IMR-90 (cell line): ENCODE data around the gene TMEM132A. TPM values are rescaled to one million over a fixed set of nuclear protein-coding genes. Genes with fewer than 3 reads are reported as not detected.
A peak's percentile ranks its signal among the peaks of the same experiment; 100 is the strongest.

Experiments
- MAZ ChIP-seq: IDR thresholded peaks from 2 replicates; pipeline ENCODE4 v1.6.1; 2012; ENCODE audit warnings: low read depth, mild to moderate bottlenecking, low read length, improper control_type of control experiment, moderate library complexity, borderline replicate concordance
- POLR2A ChIP-seq: IDR thresholded peaks from 2 replicates; pipeline ENCODE4 v1.6.1; 2012; ENCODE audit warnings: mild to moderate bottlenecking, low read depth, low read length
- polyA plus RNA-seq, 3 experiments: library from polyadenylated mRNA; depleted of rRNA; stranded (reverse); fragments of >200 nt; gene quantifications; 2 replicates each; pipeline ENCODE4 v1.2.3, GENCODE V29; 2012; ENCODE audit warnings: low replicate concordance in 1 of 3
- total RNA-seq: library from RNA; depleted of rRNA; stranded (reverse); fragments of >200 nt; gene quantifications from 2 replicates; pipeline ENCODE4 v1.2.3, GENCODE V29; 2012
- TF ChIP-seq, protein P1 (sequence below): conservative IDR thresholded peaks from 2 replicates; pipeline ENCODE4 v1.5.1; 2012; ENCODE audit warnings: mild to moderate bottlenecking, low read depth, low read length, improper control_type of control experiment
- TF ChIP-seq, protein P2 (sequence below): fragments of 150-350 bp; IDR thresholded peaks from 2 replicates; pipeline ENCODE4 v1.6.1; 2017; ENCODE audit warnings: mild to moderate bottlenecking, antibody characterized with exemption, low read length, low read depth

The TMEM132A gene
- total and polyA plus RNA-seq, 2 of the 4 experiments (the other 2 are of a cell fraction), result 7.7 to 64.2 TPM

DNA sequence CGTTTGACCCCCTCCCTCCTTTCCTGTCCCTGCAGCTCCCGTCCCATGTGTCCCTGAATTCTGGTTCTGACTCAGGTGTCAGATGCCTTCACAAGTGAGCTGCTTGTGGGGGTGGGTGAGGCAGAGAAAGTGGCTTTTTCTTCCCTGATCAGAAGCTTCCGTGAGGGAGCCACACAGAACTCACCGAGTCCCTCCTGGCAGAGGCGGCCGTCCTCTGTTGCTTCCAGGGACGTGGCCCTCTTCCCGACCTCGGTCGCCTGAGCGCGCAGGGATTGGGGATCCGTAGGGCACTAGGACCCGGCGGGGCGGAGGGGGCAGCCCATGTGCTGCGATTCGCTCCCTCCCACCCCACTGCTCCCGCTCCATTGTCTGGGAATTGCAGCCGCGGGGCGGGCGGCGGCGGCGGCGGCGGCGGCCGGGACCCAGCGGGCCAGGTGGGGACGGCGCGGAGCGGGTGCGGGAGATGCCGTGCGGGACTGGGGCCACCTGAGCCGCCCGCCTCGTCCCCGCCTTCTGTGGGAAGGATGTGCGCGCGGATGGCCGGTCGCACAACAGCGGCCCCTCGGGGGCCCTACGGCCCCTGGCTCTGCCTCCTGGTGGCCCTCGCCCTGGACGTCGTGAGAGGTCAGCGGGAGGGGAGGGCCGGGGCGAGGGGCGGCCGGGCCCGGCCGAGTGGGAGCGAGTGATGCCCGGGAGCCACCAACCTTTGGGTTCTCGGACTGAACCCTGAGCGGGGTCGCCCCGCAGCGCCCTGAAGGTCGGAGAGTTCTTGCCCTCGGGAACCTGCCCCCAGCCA is at the start of gene TMEM132A (continued):
- TF ChIP-seq, protein P1, sequence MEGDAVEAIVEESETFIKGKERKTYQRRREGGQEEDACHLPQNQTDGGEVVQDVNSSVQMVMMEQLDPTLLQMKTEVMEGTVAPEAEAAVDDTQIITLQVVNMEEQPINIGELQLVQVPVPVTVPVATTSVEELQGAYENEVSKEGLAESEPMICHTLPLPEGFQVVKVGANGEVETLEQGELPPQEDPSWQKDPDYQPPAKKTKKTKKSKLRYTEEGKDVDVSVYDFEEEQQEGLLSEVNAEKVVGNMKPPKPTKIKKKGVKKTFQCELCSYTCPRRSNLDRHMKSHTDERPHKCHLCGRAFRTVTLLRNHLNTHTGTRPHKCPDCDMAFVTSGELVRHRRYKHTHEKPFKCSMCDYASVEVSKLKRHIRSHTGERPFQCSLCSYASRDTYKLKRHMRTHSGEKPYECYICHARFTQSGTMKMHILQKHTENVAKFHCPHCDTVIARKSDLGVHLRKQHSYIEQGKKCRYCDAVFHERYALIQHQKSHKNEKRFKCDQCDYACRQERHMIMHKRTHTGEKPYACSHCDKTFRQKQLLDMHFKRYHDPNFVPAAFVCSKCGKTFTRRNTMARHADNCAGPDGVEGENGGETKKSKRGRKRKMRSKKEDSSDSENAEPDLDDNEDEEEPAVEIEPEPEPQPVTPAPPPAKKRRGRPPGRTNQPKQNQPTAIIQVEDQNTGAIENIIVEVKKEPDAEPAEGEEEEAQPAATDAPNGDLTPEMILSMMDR, result no peak
- peak; percentile 36; the same call in 1 of the 2 replicates for TF ChIP-seq POLR2A
- TF ChIP-seq MAZ, result peak; percentile 96
- TF ChIP-seq, protein P2, sequence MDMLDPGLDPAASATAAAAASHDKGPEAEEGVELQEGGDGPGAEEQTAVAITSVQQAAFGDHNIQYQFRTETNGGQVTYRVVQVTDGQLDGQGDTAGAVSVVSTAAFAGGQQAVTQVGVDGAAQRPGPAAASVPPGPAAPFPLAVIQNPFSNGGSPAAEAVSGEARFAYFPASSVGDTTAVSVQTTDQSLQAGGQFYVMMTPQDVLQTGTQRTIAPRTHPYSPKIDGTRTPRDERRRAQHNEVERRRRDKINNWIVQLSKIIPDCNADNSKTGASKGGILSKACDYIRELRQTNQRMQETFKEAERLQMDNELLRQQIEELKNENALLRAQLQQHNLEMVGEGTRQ, result peak; percentile 76
